HG03469 (cell line): ENCODE measurements around the gene MSANTD2.

Experiments
- ATAC-seq: cut with Tn5 transposase; IDR thresholded peaks from one replicate; pipeline ENCODE4 v1.9.1; 2021; ENCODE audit warnings: mild to moderate bottlenecking, moderate library complexity, moderate number of reproducible peaks; ENCODE audit not compliant: unreplicated experiment

The MSANTD2 gene

GRCh38 chr11:124738713-124739478 lies 61.3 kb downstream of the MSANTD2 start:
- no peak for ATAC-seq

GRCh38 chr11:124737638-124738305 lies 62.4 kb downstream of the MSANTD2 start:
- ATAC-seq = no peak

GRCh38 chr11:124736736-124737135 lies 63.5 kb downstream of the MSANTD2 start:
- ATAC-seq = no peak

GRCh38 chr11:124732230-124732629 lies 68.0 kb downstream of the MSANTD2 start:
- no peak for ATAC-seq

GRCh38 chr11:124729571-124729970 lies 70.6 kb downstream of the MSANTD2 start:
- no peak for ATAC-seq

GRCh38 chr11:124728134-124728533 lies 72.1 kb downstream of the MSANTD2 start:
- ATAC-seq = no peak

GRCh38 chr11:124727474-124727873 lies 72.7 kb downstream of the MSANTD2 start:
- ATAC-seq = no peak

- ATAC-seq = no peak
Observed at GRCh38 chr11:124725719-124726105, 74.5 kb downstream of the MSANTD2 start.

- peak; percentile 91 for ATAC-seq
Observed at GRCh38 chr11:124724979-124725718, 75.1 kb downstream of the MSANTD2 start.

GRCh38 chr11:124722176-124722575 lies 78.0 kb downstream of the MSANTD2 start:
- no peak for ATAC-seq

- no peak for ATAC-seq
Observed at GRCh38 chr11:124719534-124719933, 80.7 kb downstream of the MSANTD2 start.

- ATAC-seq = no peak
Observed at GRCh38 chr11:124718801-124719200, 81.4 kb downstream of the MSANTD2 start.

- ATAC-seq = no peak
Observed at GRCh38 chr11:124717786-124718651, 82.2 kb downstream of the MSANTD2 start.

GRCh38 chr11:124717421-124717785 lies 82.8 kb downstream of the MSANTD2 start:
- no peak for ATAC-seq

- no peak for ATAC-seq
Observed at GRCh38 chr11:124716591-124716990, 83.6 kb downstream of the MSANTD2 start.
